B cell (primary cell): ENCODE data around the gene DDX21. TPM values are rescaled to one million over a fixed set of nuclear protein-coding genes. Genes with fewer than 3 reads are reported as not detected.

Experiments used
- ATAC-seq: fragments of 200-7000 bp; cut with Tn5 transposase; one replicate; pipeline ENCODE4 v1.10.0; 2021; ENCODE audit warnings: low read depth, mild to moderate bottlenecking, moderate number of reproducible peaks, moderate library complexity
- CTCF ChIA-PET: fragments of 350-600 bp; sonication (Branson Sonifier 250); formaldehyde crosslinking; loops from one replicate; lab custom pipeline; 2021; ENCODE audit warnings: antibody characterized with exemption, inconsistent platforms; lab: Charles Lee
- POLR2A ChIA-PET: fragments of 350-600 bp; sonication (Branson Sonifier 250); formaldehyde crosslinking; loops from one replicate; lab custom pipeline; 2021; ENCODE audit warnings: antibody characterized with exemption; lab: Charles Lee
- DNase-seq: peaks from one replicate; pipeline ENCODE4 v3.0.0; 2013
- H2AFZ ChIP-seq: 2 replicates; pipeline ENCODE4 v1.6.1; 2012; ENCODE audit warnings: mild to moderate bottlenecking, low read depth, low read length; ENCODE audit not compliant: insufficient read depth, poor library complexity, severe bottlenecking
- H3K27ac ChIP-seq, 2 donors: 1 replicate in 1 of 2; 2 replicates in 1 of 2; pipeline ENCODE4 v1.5.1; 2012 to 2013; ENCODE audit warnings: low read length in 2 of 2, mild to moderate bottlenecking in 2 of 2, moderate library complexity in 1 of 2
- H3K27me3 ChIP-seq, 4 experiments: fragments of 200-600 bp in 1 of 4; sonication (generic) in 1 of 4; replicated peaks in 1 of 4; 1 replicate in 2 of 4; 2 replicates in 2 of 4; pipeline versions ENCODE4 v1.6.1 to v1.7.0; 2013 to 2016; ENCODE audit warnings: low read length in 3 of 4, mild to moderate bottlenecking in 2 of 4, mixed read lengths in 1 of 4, moderate library complexity in 1 of 4; ENCODE audit not compliant: insufficient read depth in 4 of 4, control insufficient read depth in 3 of 4; ENCODE audit errors: control extremely low read depth in 1 of 4
- H3K36me3 ChIP-seq, 2 experiments: replicated peaks in 1 of 2; 1 replicate in 1 of 2; 2 replicates in 1 of 2; pipeline versions ENCODE4 v1.6.1 to v1.7.1; 2013; ENCODE audit warnings: low read length in 1 of 2; ENCODE audit not compliant: insufficient read depth in 2 of 2, control insufficient read depth in 1 of 2; ENCODE audit errors: control extremely low read depth in 1 of 2, extremely low read depth in 1 of 2
- H3K4me1 ChIP-seq, 2 donors: fragments of 200-600 bp in 1 of 2; sonication (generic) in 1 of 2; 1 replicate in 1 of 2; 2 replicates in 1 of 2; pipeline versions ENCODE4 v1.5.1 to v1.6.1; 2013 to 2017; ENCODE audit warnings: low read length in 2 of 2; ENCODE audit not compliant: control insufficient read depth in 2 of 2, insufficient read depth in 2 of 2
- H3K4me2 ChIP-seq: replicated peaks from 2 replicates; pipeline ENCODE3; 2012; ENCODE audit warnings: mild to moderate bottlenecking, low read depth, low read length; ENCODE audit not compliant: poor library complexity, severe bottlenecking
- H3K4me3 ChIP-seq, 5 experiments: fragments of 200-600 bp in 1 of 5; sonication (generic) in 1 of 5; 1 replicate in 3 of 5; 2 replicates in 2 of 5; pipeline versions ENCODE4 v1.5.1 to v1.7.0; 2011 to 2016; ENCODE audit warnings: low read length in 4 of 5, mild to moderate bottlenecking in 4 of 5, low read depth in 2 of 5, control low read depth in 1 of 5, moderate library complexity in 1 of 5; ENCODE audit not compliant: insufficient read depth in 1 of 5; ENCODE audit errors: control extremely low read depth in 1 of 5, extremely low read depth in 1 of 5
- H3K79me2 ChIP-seq: fragments of 200-600 bp; sonication (generic); one replicate; pipeline ENCODE4 v1.6.0; 2016; ENCODE audit warnings: low read length; ENCODE audit not compliant: control insufficient read depth, insufficient read depth
- H3K9ac ChIP-seq: fragments of 200-600 bp; sonication (generic); 2 replicates; pipeline ENCODE4 v1.6.1; 2017; ENCODE audit warnings: mild to moderate bottlenecking, low read length, moderate library complexity
- H3K9me3 ChIP-seq, 3 donors: one replicate each; pipeline versions ENCODE4 v1.6.1 to v1.7.1; 2013; ENCODE audit warnings: low read length in 2 of 3; ENCODE audit not compliant: control insufficient read depth in 2 of 3, insufficient read depth in 1 of 3; ENCODE audit errors: control extremely low read depth in 1 of 3
- H4K20me1 ChIP-seq: 2 replicates; pipeline ENCODE4 v1.6.0; 2012; ENCODE audit warnings: mild to moderate bottlenecking, low read length; ENCODE audit not compliant: insufficient read depth, control insufficient read depth, poor library complexity, severe bottlenecking
- H3K27ac Mint-ChIP-seq: one replicate; pipeline ENCODE4 v1.8.0; 2021; ENCODE audit warnings: mixed read lengths
- H3K27me3 Mint-ChIP-seq: one replicate; pipeline ENCODE4 v1.8.0; 2021; ENCODE audit warnings: mixed read lengths
- H3K4me1 Mint-ChIP-seq: one replicate; pipeline ENCODE4 v1.8.0; 2021; ENCODE audit warnings: mixed read lengths
- H3K4me3 Mint-ChIP-seq: one replicate; pipeline ENCODE4 v1.8.0; 2021; ENCODE audit warnings: mixed read lengths
- H3K9me3 Mint-ChIP-seq: one replicate; pipeline ENCODE4 v1.8.0; 2022; ENCODE audit warnings: mixed read lengths; ENCODE audit not compliant: insufficient read depth
- CTCF ChIP-seq: fragments of 200-600 bp; IDR thresholded peaks from one replicate; pipeline ENCODE4 v1.8.0; 2022; ENCODE audit warnings: antibody characterized with exemption, mild to moderate bottlenecking
- EZH2 ChIP-seq: IDR thresholded peaks from 2 replicates; pipeline ENCODE4 v1.6.1; 2012; ENCODE audit warnings: borderline replicate concordance, low read depth, mild to moderate bottlenecking, moderate library complexity, low read length; ENCODE audit not compliant: insufficient read depth, poor library complexity, severe bottlenecking
- WGBS: methylation state at CpG from one replicate; pipeline ENCODE4 v1.1.5; 2013; ENCODE audit warnings: missing lambda C conversion rate; ENCODE audit not compliant: insufficient coverage; 5-methylcytosine and 5-hydroxymethylcytosine counted together
- intact Hi-C: fragments of 100-400 bp; cut with micrococcal nuclease; formaldehyde crosslinking; loops from one replicate; pipeline ENCODE4 v1.10.0; 2022
- polyA plus RNA-seq: library from polyadenylated mRNA; depleted of rRNA; stranded (reverse); fragments of >200 nt; gene quantifications from 2 replicates; pipeline ENCODE4 v1.2.3, GENCODE V29; 2012
- total RNA-seq, 2 donors: library from RNA; stranded (reverse); fragments of 120-200 nt in 1 of 2; gene quantifications; 1 replicate in 1 of 2; 2 replicates in 1 of 2; pipeline versions ENCODE4 v1.2.3 to v1.2.4, GENCODE V29; 2013 to 2022

Gene DDX21
- total and polyA plus RNA-seq, 2 donors (not counting 1 experiment from before 2014, with no cell fraction given), result 17.8 to 43.5 TPM

DNA sequence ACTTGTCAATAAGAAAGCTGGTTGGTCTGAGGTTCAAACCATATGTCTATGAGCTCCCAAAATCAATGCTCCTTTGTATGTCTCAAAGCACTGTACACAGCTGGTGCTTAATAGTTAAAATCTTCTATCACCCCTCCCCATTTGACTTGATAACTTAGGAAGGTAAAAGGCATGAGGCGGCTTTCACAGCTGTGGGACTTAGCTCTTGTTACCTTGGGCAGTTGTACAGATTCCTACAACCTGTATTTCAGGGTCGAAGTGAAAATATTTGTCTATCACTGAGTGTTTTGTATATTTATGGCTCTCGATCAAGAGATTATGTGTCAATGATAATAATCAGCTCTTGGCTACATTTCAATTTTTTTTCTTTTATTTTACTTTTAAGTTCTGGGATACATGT, 31.6 kb downstream of the DDX21 start:
- H3K27me3 Mint-ChIP-seq, result no peaks in the 10 kb centered on the region
- H3K4me1 ChIP-seq, result peaks cover 18 to 20% of the 10 kb centered on the region in 2 donors
- H3K4me3 ChIP-seq, result no peak overlapping the region
- peak overlapping the region; percentile 75 for H3K4me2 ChIP-seq
- ATAC-seq (no peak), DNase-seq (no peak)
- no peaks in the 10 kb centered on the region for H3K9me3 Mint-ChIP-seq
- POLR2A ChIA-PET, result interaction anchor here (0.6 kb wide), 1 partner anchor 656 kb away, joined by 3 read pairs; the partner anchor contains the start of gene HNRNPH3
- no peaks in the 10 kb centered on the region for H3K9me3 ChIP-seq
- H4K20me1 ChIP-seq, result peaks cover 7% of the 10 kb centered on the region
- peak overlapping the region; percentile 71 for H3K9ac ChIP-seq
- H2AFZ ChIP-seq, result no peak overlapping the region
- TF ChIP-seq EZH2 (no peak), CTCF (no peak)
- H3K79me2 ChIP-seq, result peaks cover 25% of the 10 kb centered on the region
- peaks cover 33% of the 10 kb centered on the region for H3K4me1 Mint-ChIP-seq
- CTCF ChIA-PET, result interaction anchor here (0.6 to 2.8 kb wide), 5 partner anchors 10 to 106 kb away, joined by 3 to 17 read pairs (median 6); partner anchors contain the start of gene DDX21
- H3K27me3 ChIP-seq, result no peaks in the 10 kb centered on the region
- H3K27ac Mint-ChIP-seq, result no peak overlapping the region
- H3K27ac ChIP-seq, result no peak overlapping the region
- H3K36me3 ChIP-seq, result peaks cover 4 to 22% of the 10 kb centered on the region in 2 experiments
- no CpG with 5 or more reads among the region's 3 CpGs for WGBS
- intact Hi-C loops, result loop anchor here (1.0 to 5.0 kb wide), 5 partner anchors 31 to 420 kb away; partner anchors contain the start of genes DDX21, DDX50 and VPS26A
- H3K4me3 Mint-ChIP-seq, result peak overlapping the region; percentile 95
